Osteocyte (in vitro differentiated cells): ENCODE results near the gene NID2. TPM values are rescaled to one million over a fixed set of nuclear protein-coding genes. Genes with fewer than 3 reads are reported as not detected.

Experiments
- DNase-seq: peaks from one replicate; pipeline ENCODE4 v3.0.0; 2021; ENCODE audit warnings: mixed read lengths; ENCODE audit not compliant: unreplicated experiment; ENCODE audit errors: extremely low spot score
- H3K27ac Mint-ChIP-seq: one replicate; pipeline ENCODE4 v1.8.0; 2021; ENCODE audit warnings: mild to moderate bottlenecking, mixed read lengths; ENCODE audit not compliant: unreplicated experiment
- H3K27me3 Mint-ChIP-seq: one replicate; pipeline ENCODE4 v1.8.0; 2021; ENCODE audit warnings: mixed read lengths; ENCODE audit not compliant: unreplicated experiment
- H3K36me3 Mint-ChIP-seq: one replicate; pipeline ENCODE4 v1.8.0; 2021; ENCODE audit warnings: mixed read lengths; ENCODE audit not compliant: unreplicated experiment
- H3K4me1 Mint-ChIP-seq: one replicate; pipeline ENCODE4 v1.8.0; 2021; ENCODE audit warnings: mixed read lengths; ENCODE audit not compliant: unreplicated experiment
- H3K4me3 Mint-ChIP-seq: one replicate; pipeline ENCODE4 v1.8.0; 2021; ENCODE audit warnings: mild to moderate bottlenecking, moderate library complexity, mixed read lengths; ENCODE audit not compliant: unreplicated experiment
- H3K9me3 Mint-ChIP-seq: one replicate; pipeline ENCODE4 v1.8.0; 2021; ENCODE audit warnings: mixed read lengths; ENCODE audit not compliant: unreplicated experiment
- CTCF ChIP-seq: fragments of 200-600 bp; sonication (generic); IDR thresholded peaks from 2 replicates; pipeline ENCODE4 v1.5.0; 2021; ENCODE audit warnings: antibody characterized with exemption, mild to moderate bottlenecking, moderate library complexity
- total RNA-seq: library from RNA; stranded (reverse); gene quantifications from 2 replicates; pipeline ENCODE4 v1.2.1, GENCODE V29; 2021

Gene NID2
- total RNA-seq, 1 donor from 2014 or later, result 58.5 TPM

GRCh38 chr14:52008136-52008535, 60.7 kb downstream of the NID2 start:
- Mint-ChIP-seq H3K27ac (no peak overlapping the region), H3K9me3 (no peaks in the 10 kb centered on the region), H3K4me1 (peaks cover 19% of the 10 kb centered on the region), H3K27me3 (no peaks in the 10 kb centered on the region), H3K4me3 (no peak overlapping the region), H3K36me3 (peaks cover 59% of the 10 kb centered on the region)
- DNase-seq, result no peak
- no peak for TF ChIP-seq CTCF

GRCh38 chr14:52007637-52008036, 61.2 kb downstream of the NID2 start:
- no peak for TF ChIP-seq CTCF
- Mint-ChIP-seq H3K4me1 (peaks cover 19% of the 10 kb centered on the region), H3K4me3 (no peak overlapping the region), H3K36me3 (peaks cover 62% of the 10 kb centered on the region), H3K27me3 (no peaks in the 10 kb centered on the region), H3K9me3 (no peaks in the 10 kb centered on the region), H3K27ac (no peak overlapping the region)
- no peak for DNase-seq

- Mint-ChIP-seq H3K36me3 (peaks cover 63% of the 10 kb centered on the region), H3K27ac (no peak overlapping the region), H3K4me1 (peaks cover 17% of the 10 kb centered on the region), H3K4me3 (no peak overlapping the region), H3K27me3 (no peaks in the 10 kb centered on the region), H3K9me3 (no peaks in the 10 kb centered on the region)
- DNase-seq, result no peak
- TF ChIP-seq CTCF, result no peak
Observed at GRCh38 chr14:52007211-52007610, 61.6 kb downstream of the NID2 start.

DNA sequence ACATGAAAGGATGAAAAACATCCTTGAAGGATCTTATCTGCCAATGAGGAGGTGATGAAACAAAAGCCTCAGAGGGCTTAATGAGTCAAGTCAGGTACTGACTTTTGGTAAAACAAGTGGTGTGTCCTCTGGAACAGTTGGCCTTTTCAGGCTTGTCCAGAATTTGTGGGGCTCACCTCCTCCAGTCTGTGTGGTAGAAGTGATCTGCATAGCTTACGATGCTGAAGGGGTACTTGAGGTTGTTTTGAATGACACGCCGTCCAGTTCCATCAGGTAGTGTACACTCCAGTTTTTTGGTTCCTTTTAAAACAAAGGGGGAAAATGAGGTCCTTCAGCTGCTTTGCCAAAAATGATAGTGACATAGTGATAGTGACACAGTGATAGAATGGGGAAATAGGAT, 62.5 kb downstream of the NID2 start:
- TF ChIP-seq CTCF, result no peak
- no peak for DNase-seq
- Mint-ChIP-seq H3K27ac (no peak overlapping the region), H3K36me3 (peaks cover 67% of the 10 kb centered on the region), H3K4me1 (peaks cover 16% of the 10 kb centered on the region), H3K9me3 (no peaks in the 10 kb centered on the region), H3K4me3 (no peak overlapping the region), H3K27me3 (no peaks in the 10 kb centered on the region)

GRCh38 chr14:52005625-52006024, 63.2 kb downstream of the NID2 start:
- no peak for TF ChIP-seq CTCF
- DNase-seq, result no peak
- H3K27me3 Mint-ChIP-seq, result no peaks in the 10 kb centered on the region
- peaks cover 16% of the 10 kb centered on the region for H3K4me1 Mint-ChIP-seq
- H3K9me3 Mint-ChIP-seq, result no peaks in the 10 kb centered on the region
- no peak overlapping the region for H3K4me3 Mint-ChIP-seq
- H3K27ac Mint-ChIP-seq, result no peak overlapping the region
- H3K36me3 Mint-ChIP-seq, result peaks cover 64% of the 10 kb centered on the region
